Kidney (tissue), 14 donors: ENCODE measurements around the gene TSPAN3. TPM values are rescaled to one million over a fixed set of nuclear protein-coding genes. Genes with fewer than 3 reads are reported as not detected.

Experiments
- DNase-seq, 5 donors: peaks; one replicate each; pipeline ENCODE4 v3.0.0-alpha.2; 2013 to 2020
- FAIRE-seq: peaks from 2 replicates; lab custom pipeline; 2012; peaks lifted over from hg19 to GRCh38; lab: Jason Lieb, UNC
- H3K27ac ChIP-seq, 2 donors: one replicate each; pipeline ENCODE4 v1.7.0; 2013; ENCODE audit warnings: low read depth in 2 of 2, low read length in 2 of 2, inconsistent platforms in 1 of 2
- H3K27me3 ChIP-seq: one replicate; pipeline ENCODE4 v1.7.1; 2013; ENCODE audit warnings: low read length, inconsistent platforms; ENCODE audit not compliant: control insufficient read depth, insufficient read depth
- H3K36me3 ChIP-seq, 3 donors: one replicate each; pipeline versions ENCODE4 v1.7.0 to v1.7.1; 2013; ENCODE audit warnings: low read length in 3 of 3, control low read depth in 1 of 3, inconsistent platforms in 1 of 3; ENCODE audit not compliant: insufficient read depth in 3 of 3, control insufficient read depth in 2 of 3
- H3K4me1 ChIP-seq, 3 donors: one replicate each; pipeline versions ENCODE4 v1.7.0 to v1.7.1; 2013; ENCODE audit warnings: low read length in 3 of 3, inconsistent platforms in 1 of 3, low read depth in 1 of 3; ENCODE audit not compliant: control insufficient read depth in 2 of 3, insufficient read depth in 2 of 3
- H3K4me3 ChIP-seq, 3 donors: one replicate each; pipeline versions ENCODE4 v1.7.0 to v1.8.1; 2013; ENCODE audit warnings: low read length in 3 of 3, control low read depth in 1 of 3, inconsistent platforms in 1 of 3
- H3K9ac ChIP-seq, 3 donors: one replicate each; pipeline versions ENCODE4 v1.7.0 to v1.7.1; 2013; ENCODE audit warnings: low read length in 3 of 3, control low read depth in 1 of 3, inconsistent platforms in 1 of 3
- H3K9me3 ChIP-seq, 3 donors: one replicate each; pipeline versions ENCODE4 v1.7.0 to v1.7.1; 2013; ENCODE audit warnings: low read length in 3 of 3, control low read depth in 1 of 3, inconsistent platforms in 1 of 3; ENCODE audit not compliant: control insufficient read depth in 2 of 3, insufficient read depth in 1 of 3
- intact Hi-C: fragments of 100-400 bp; cut with DNase I; formaldehyde crosslinking; loops from one replicate; pipeline ENCODE4 v1.11.1; 2022
- polyA plus RNA-seq: library from polyadenylated mRNA; stranded (reverse); fragments of 350-450 nt; fragmentation: Illumina TruSeq; extraction: RNeasy Lipid Tissue Mini Kit (QIAGEN cat#74804); gene quantifications from one replicate; pipeline ENCODE4 v1.2.3, GENCODE V29; 2014; ENCODE audit warnings: low read depth, low replicate concordance; ENCODE audit not compliant: insufficient read depth
- total RNA-seq: library from RNA; stranded (reverse); fragmentation: NEBNext Ultra II Directional; extraction: Animal tissue kit (Norgen Biotek cat#: 25700); gene quantifications from one replicate; pipeline ENCODE4 v1.2.1, GENCODE V29; 2021
- TF ChIP-seq, protein P1 (sequence below): IDR thresholded peaks from 3 replicates; pipeline ENCODE4 v1.5.1; 2012; ENCODE audit warnings: mild to moderate bottlenecking, moderate library complexity, borderline replicate concordance; ENCODE audit not compliant: insufficient read depth; ENCODE audit errors: extremely low read depth
- donor health status: control.
- donor health status: control.
- donor health status: control.
- donor health status: control.
- donor health status: control.
- donor health status: DM: yes; HTN: yes; CAD: no.
- donor health status: Normal renal cell carcinoma (clear cell type).

Gene TSPAN3
- total and polyA plus RNA-seq, 2 donors from 2014 or later, result 245 to 273 TPM

GRCh38 chr15:77010312-77010686 is 60.6 kb downstream of the TSPAN3 start:
- Histone ChIP-seq H3K4me3 (no peak overlapping the region), H3K36me3 (no peaks in the 10 kb centered on the region), H3K27ac (no peak overlapping the region), H3K9me3 (no peaks in the 10 kb centered on the region), H3K27me3 (no peaks in the 10 kb centered on the region), H3K9ac (no peak overlapping the region), H3K4me1 (no peaks in the 10 kb centered on the region)
- DNase-seq (peak in 1 of 5 donors; percentile 37), FAIRE-seq (no peak)
- TF ChIP-seq, protein P1, sequence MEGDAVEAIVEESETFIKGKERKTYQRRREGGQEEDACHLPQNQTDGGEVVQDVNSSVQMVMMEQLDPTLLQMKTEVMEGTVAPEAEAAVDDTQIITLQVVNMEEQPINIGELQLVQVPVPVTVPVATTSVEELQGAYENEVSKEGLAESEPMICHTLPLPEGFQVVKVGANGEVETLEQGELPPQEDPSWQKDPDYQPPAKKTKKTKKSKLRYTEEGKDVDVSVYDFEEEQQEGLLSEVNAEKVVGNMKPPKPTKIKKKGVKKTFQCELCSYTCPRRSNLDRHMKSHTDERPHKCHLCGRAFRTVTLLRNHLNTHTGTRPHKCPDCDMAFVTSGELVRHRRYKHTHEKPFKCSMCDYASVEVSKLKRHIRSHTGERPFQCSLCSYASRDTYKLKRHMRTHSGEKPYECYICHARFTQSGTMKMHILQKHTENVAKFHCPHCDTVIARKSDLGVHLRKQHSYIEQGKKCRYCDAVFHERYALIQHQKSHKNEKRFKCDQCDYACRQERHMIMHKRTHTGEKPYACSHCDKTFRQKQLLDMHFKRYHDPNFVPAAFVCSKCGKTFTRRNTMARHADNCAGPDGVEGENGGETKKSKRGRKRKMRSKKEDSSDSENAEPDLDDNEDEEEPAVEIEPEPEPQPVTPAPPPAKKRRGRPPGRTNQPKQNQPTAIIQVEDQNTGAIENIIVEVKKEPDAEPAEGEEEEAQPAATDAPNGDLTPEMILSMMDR, result no peak
- intact Hi-C loops, result no loop called here

- H3K36me3 ChIP-seq, result no peaks in the 10 kb centered on the region
- no peaks in the 10 kb centered on the region for H3K9me3 ChIP-seq
- no peaks in the 10 kb centered on the region for H3K27me3 ChIP-seq
- H3K4me1 ChIP-seq, result no peaks in the 10 kb centered on the region
- H3K27ac ChIP-seq, result no peak overlapping the region
- peak in 1 of 5 donors; percentile 61 for DNase-seq
- intact Hi-C loops, result no loop called here
- no peak overlapping the region for H3K9ac ChIP-seq
- no peak for FAIRE-seq
- TF ChIP-seq, protein P1, result no peak
- no peak overlapping the region for H3K4me3 ChIP-seq
Measured at GRCh38 chr15:77009646-77010311, 61.1 kb downstream of the TSPAN3 start.

- Histone ChIP-seq H3K27me3 (no peaks in the 10 kb centered on the region), H3K4me1 (no peaks in the 10 kb centered on the region), H3K9ac (no peak overlapping the region), H3K9me3 (no peaks in the 10 kb centered on the region), H3K36me3 (no peaks in the 10 kb centered on the region), H3K27ac (no peak overlapping the region), H3K4me3 (no peak overlapping the region)
- FAIRE-seq, result no peak
- TF ChIP-seq, protein P1, result no peak
- DNase-seq, result peak in 1 of 5 donors; percentile 20
- intact Hi-C loops, result no loop called here
Measured at GRCh38 chr15:77009176-77009575, 61.7 kb downstream of the TSPAN3 start.
